GM19193 (cell line): ENCODE results near the gene WIF1.

Source experiments
- POLR2A ChIP-seq: IDR thresholded peaks from 4 replicates; pipeline ENCODE4 v1.6.1; 2011; ENCODE audit not compliant: insufficient read depth, insufficient read length; ENCODE audit errors: extremely low read depth

The WIF1 gene

GRCh38 chr12:65015850-65016249, 105.3 kb downstream of the WIF1 start:
- no peak for TF ChIP-seq POLR2A

GRCh38 chr12:65014504-65015271, 106.4 kb downstream of the WIF1 start:
- no peak for TF ChIP-seq POLR2A

DNA sequence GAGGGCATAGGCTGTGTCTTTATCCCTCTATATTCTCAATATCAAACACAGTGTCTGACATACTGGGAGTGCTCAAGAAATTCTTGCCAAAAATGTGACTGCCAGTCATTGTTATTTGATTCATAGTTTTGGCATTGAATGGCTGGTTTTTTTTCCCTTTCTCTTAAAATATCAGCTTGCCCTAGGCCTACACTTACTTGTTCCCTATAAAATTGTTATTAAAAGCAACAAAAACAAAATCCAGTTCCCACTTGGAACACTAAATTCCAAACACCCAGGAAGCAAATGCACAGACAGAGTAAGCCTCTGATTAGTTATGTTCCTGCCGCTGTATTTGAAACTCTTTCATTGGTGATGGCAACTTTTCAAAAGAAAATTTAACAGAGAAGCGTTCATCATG, 110.7 kb downstream of the WIF1 start:
- no peak for TF ChIP-seq POLR2A

DNA sequence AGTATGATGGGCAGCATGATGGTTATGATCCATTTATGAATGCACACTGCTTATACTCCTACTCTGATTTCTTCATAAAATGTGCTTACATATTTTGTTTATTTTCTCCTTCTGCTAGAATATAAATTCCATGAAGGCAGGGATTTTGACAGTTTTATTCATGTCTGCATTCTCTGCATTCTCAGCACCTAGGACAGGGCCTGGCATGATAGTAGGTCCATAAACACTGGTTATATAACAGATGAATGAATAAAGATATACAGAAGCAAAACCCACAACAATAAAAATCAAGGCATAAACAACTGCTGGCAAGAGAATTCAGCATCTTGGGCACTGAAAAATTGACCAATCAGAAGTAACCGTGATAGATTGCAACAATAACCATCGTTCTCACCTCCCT, 115.4 kb downstream of the WIF1 start:
- TF ChIP-seq POLR2A, result no peak

DNA sequence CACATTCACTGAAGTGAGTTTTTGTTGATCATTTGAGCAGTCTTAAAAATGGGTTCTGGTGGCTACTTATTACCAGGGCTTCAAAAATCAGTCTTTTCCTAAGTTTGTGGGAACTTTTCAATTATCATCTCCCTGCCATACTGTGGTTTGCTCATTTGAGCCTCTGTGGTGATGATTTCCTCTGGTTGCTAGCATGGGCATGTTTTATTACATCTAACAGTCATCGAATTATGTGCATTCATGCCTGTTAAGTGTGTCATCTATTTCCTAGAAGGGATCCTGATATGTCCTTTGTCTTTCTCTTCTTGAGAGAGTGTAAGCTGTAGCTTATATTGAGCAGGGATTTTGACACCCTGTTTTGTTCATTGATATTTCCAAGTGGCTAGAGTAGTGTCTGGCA, 116.8 kb downstream of the WIF1 start:
- TF ChIP-seq POLR2A, result no peak
